ENCODE measurements around the gene OR52W1.
"Not testable (repeated sequence)": the region's sequence is repeated elsewhere in the genome, so short reads cannot be mapped to it uniquely, and the experiment has no call there.

Gene OR52W1

DNA sequence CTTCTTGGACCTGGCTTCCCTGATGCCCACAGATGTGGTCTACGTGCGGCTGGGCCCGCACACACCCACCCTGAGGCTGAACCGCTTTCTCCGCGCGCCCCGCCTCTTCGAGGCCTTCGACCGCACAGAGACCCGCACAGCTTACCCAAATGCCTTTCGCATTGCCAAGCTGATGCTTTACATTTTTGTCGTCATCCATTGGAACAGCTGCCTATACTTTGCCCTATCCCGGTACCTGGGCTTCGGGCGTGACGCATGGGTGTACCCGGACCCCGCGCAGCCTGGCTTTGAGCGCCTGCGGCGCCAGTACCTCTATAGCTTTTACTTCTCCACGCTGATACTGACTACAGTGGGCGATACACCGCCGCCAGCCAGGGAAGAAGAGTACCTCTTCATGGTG, 41.1 kb downstream of the OR52W1 start:
- Histone ChIP-seq H3K9ac (ENCODE audit: low read depth, low read length) (no peak overlapping the region), H3K36me3 (ENCODE audit: control insufficient read depth, insufficient read depth, low read length) (no peaks in the 10 kb centered on the region), H3K27me3 (ENCODE audit: control insufficient read depth, insufficient read depth, low read length) (peaks cover 3% of the 10 kb centered on the region), H3K9me3 (ENCODE audit: control insufficient read depth, insufficient read depth, low read length) (no peaks in the 10 kb centered on the region), H3K4me3 (ENCODE audit: low read depth, low read length) (no peak overlapping the region), H3K4me1 (ENCODE audit: control insufficient read depth, insufficient read depth, low read length) (peaks cover 3% of the 10 kb centered on the region)

DNA sequence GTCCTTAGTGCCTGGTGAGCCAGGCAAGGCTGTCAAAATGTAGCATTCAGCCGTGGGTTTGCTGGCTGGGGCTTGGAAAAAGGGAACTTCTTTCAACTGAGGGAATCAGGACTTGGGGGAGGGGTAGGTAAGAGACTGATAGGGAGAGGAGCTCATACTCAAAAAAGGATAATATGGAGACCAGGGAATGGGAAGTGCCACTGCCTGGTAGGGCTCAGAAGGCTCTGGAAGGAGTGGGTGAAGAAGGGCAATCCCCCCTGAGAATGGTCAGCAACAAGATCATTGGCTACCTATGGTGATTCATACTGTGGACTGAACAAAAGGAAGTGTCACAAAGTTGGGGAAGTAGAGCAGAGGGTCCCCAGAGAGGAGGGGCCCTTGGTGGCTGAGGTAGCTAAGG, 41.8 kb downstream of the OR52W1 start:
- Histone ChIP-seq H3K9me3 (ENCODE audit: control insufficient read depth, insufficient read depth, low read length) (no peaks in the 10 kb centered on the region), H3K4me3 (ENCODE audit: low read depth, low read length) (no peak overlapping the region), H3K9ac (ENCODE audit: low read depth, low read length) (no peak overlapping the region), H3K36me3 (ENCODE audit: control insufficient read depth, insufficient read depth, low read length) (no peaks in the 10 kb centered on the region), H3K27me3 (ENCODE audit: control insufficient read depth, insufficient read depth, low read length) (peaks cover 3% of the 10 kb centered on the region), H3K4me1 (ENCODE audit: control insufficient read depth, insufficient read depth, low read length) (peaks cover 3% of the 10 kb centered on the region)

DNA sequence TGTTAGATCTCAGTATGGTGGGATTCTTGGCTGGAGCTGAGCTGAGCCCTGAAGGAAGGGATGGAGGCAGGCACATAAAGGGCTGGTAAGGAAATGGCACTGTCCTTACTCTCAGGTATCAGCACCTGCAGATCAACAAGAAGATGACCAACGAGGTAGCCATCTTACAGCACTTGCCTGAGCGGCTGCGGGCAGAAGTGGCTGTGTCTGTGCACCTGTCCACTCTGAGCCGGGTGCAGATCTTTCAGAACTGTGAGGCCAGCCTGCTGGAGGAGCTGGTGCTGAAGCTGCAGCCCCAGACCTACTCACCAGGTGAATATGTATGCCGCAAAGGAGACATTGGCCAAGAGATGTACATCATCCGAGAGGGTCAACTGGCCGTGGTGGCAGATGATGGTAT, 42.3 kb downstream of the OR52W1 start:
- H3K36me3 ChIP-seq (ENCODE audit: control insufficient read depth, insufficient read depth, low read length), result no peaks in the 10 kb centered on the region
- H3K4me1 ChIP-seq (ENCODE audit: control insufficient read depth, insufficient read depth, low read length), result peaks cover 3% of the 10 kb centered on the region
- no peak overlapping the region for H3K4me3 ChIP-seq (ENCODE audit: low read depth, low read length)
- H3K9me3 ChIP-seq (ENCODE audit: control insufficient read depth, insufficient read depth, low read length), result no peaks in the 10 kb centered on the region
- H3K9ac ChIP-seq (ENCODE audit: low read depth, low read length), result no peak overlapping the region
- H3K27me3 ChIP-seq (ENCODE audit: control insufficient read depth, insufficient read depth, low read length), result peaks cover 3% of the 10 kb centered on the region

DNA sequence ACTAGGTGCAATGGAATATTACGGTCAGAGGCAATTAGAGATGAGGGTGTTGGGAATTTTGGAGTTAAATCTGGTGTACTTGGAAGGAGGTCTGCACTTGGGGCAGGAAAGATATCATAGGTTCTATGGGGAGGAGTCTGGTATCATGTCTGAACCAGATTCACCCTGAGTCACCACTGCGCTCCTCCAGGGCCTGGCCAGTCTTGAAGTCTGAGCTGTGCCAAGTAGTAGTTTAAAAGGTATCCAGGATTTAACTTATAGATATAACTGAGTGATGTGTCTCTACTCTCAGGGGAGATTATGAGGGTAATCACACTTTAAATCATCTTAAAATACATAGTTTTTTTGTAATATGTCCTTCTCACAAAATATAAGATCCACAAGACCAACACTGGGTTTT, 46.5 kb downstream of the OR52W1 start:
- Histone ChIP-seq H3K4me3 (ENCODE audit: low read depth, low read length) (no peak overlapping the region), H3K36me3 (ENCODE audit: control insufficient read depth, insufficient read depth, low read length) (no peaks in the 10 kb centered on the region), H3K9ac (ENCODE audit: low read depth, low read length) (no peak overlapping the region), H3K27me3 (ENCODE audit: control insufficient read depth, insufficient read depth, low read length) (no peaks in the 10 kb centered on the region), H3K4me1 (ENCODE audit: control insufficient read depth, insufficient read depth, low read length) (peaks cover 3% of the 10 kb centered on the region), H3K9me3 (ENCODE audit: control insufficient read depth, insufficient read depth, low read length) (no peaks in the 10 kb centered on the region)

DNA sequence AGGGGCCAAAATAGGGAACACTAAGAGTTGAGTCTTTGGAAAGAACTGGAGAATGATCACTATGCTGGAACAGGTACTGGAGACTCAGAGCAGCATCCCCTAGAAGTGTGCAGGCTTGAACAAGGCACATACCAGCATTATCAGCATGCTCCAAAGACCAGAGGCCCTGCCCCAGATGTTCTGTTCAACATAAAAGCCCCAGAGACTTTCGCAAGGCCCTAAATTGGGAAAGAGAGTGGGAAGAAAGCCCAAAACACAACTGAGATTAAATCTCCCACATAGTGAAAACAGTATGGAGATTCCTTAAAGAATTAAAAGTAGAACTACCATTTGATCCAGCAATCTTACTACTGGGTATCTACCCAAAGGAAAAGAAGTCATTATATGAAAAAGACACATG, 49.2 kb downstream of the OR52W1 start:
- Histone ChIP-seq H3K9ac (ENCODE audit: low read depth, low read length) (no peak overlapping the region), H3K9me3 (ENCODE audit: control insufficient read depth, insufficient read depth, low read length) (no peaks in the 10 kb centered on the region), H3K4me1 (ENCODE audit: control insufficient read depth, insufficient read depth, low read length) (peaks cover 6% of the 10 kb centered on the region), H3K27me3 (ENCODE audit: control insufficient read depth, insufficient read depth, low read length) (no peaks in the 10 kb centered on the region), H3K36me3 (ENCODE audit: control insufficient read depth, insufficient read depth, low read length) (no peaks in the 10 kb centered on the region), H3K4me3 (ENCODE audit: low read depth, low read length) (no peak overlapping the region)

DNA sequence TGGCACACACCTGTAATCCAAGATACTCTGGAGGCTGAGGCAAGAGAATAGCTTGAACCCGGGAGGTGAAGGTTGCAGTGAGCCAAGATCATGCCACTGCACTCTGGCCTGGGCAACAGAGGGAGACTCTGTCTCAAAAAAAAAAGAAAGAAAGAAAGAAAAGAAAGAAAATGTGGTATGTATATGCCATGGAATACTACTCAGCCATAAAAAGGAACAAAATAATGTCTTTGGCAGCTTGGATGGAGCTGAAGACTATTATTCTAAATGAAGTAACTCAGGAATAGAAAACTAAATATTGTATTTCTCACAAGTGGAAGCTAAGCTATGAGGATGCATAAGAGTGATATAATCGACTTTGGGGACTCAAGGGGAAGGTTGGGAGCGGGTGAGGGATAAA, 49.9 kb downstream of the OR52W1 start:
- H3K4me1 ChIP-seq (ENCODE audit: control insufficient read depth, insufficient read depth, low read length); H3K27me3 ChIP-seq (ENCODE audit: control insufficient read depth, insufficient read depth, low read length); H3K9ac ChIP-seq (ENCODE audit: low read depth, low read length); H3K36me3 ChIP-seq (ENCODE audit: control insufficient read depth, insufficient read depth, low read length); H3K9me3 ChIP-seq (ENCODE audit: control insufficient read depth, insufficient read depth, low read length); H3K4me3 ChIP-seq (ENCODE audit: low read depth, low read length): not testable (repeated sequence)
